PC-9 (cell line): ENCODE data around the gene CCK. TPM values are rescaled to one million over a fixed set of nuclear protein-coding genes. Genes with fewer than 3 reads are reported as not detected.

Source experiments
- BruUV-seq: library from RNA; stranded (reverse); fragments of 400-500 nt; replicated peaks from 2 replicates; lab custom pipeline; 2021; lab: Mats Ljungman, UMichigan
- CTCF ChIA-PET: fragments of 300-600 bp; sonication (Branson Sonifier 250); formaldehyde crosslinking; loops from one replicate; lab custom pipeline; 2022; ENCODE audit warnings: antibody characterized with exemption; lab: Charles Lee
- POLR2A ChIA-PET: fragments of 300-600 bp; sonication (Branson Sonifier 250); formaldehyde crosslinking; loops from one replicate; lab custom pipeline; 2022; ENCODE audit warnings: antibody characterized with exemption; ENCODE audit not compliant: unreplicated experiment; lab: Charles Lee
- DNase-seq, 2 experiments: peaks; one replicate each; pipeline versions ENCODE4 v3.0.0 to v3.0.0-alpha.2; 2015 to 2022; ENCODE audit warnings: mixed read lengths in 1 of 2
- H2AFZ ChIP-seq: fragments of 200-600 bp; sonication (generic); 2 replicates; pipeline ENCODE4 v1.8.1; 2017; ENCODE audit warnings: antibody characterized with exemption
- H3F3A ChIP-seq: fragments of 200-600 bp; sonication (generic); 2 replicates; pipeline ENCODE4 v1.8.1; 2017; ENCODE audit warnings: antibody characterized with exemption, mild to moderate bottlenecking, low read depth; ENCODE audit not compliant: insufficient read depth
- H3K27ac ChIP-seq: fragments of 200-600 bp; sonication (generic); 2 replicates; pipeline ENCODE4 v1.6.1; 2016; ENCODE audit warnings: mixed run types
- H3K27me3 ChIP-seq: fragments of 200-600 bp; sonication (generic); 2 replicates; pipeline ENCODE4 v1.6.1; 2016; ENCODE audit warnings: low read depth, mixed run types; ENCODE audit not compliant: insufficient read depth
- H3K36me3 ChIP-seq: fragments of 200-600 bp; sonication (generic); 2 replicates; pipeline ENCODE4 v1.6.1; 2016; ENCODE audit warnings: low read depth, mixed run types
- H3K4me1 ChIP-seq: fragments of 200-600 bp; sonication (generic); replicated peaks from 2 replicates; pipeline ENCODE4 v1.6.1; 2016; ENCODE audit warnings: mixed run types; ENCODE audit not compliant: insufficient read depth
- H3K4me2 ChIP-seq: fragments of 200-600 bp; sonication (generic); 2 replicates; pipeline ENCODE4 v1.6.1; 2017; ENCODE audit warnings: mixed run types
- H3K4me3 ChIP-seq: fragments of 200-600 bp; sonication (generic); 2 replicates; pipeline ENCODE4 v1.6.1; 2016; ENCODE audit warnings: mixed run types
- H3K79me2 ChIP-seq: fragments of 200-600 bp; sonication (generic); 2 replicates; pipeline ENCODE4 v1.6.1; 2017; ENCODE audit warnings: low read depth, mixed run types
- H3K9me2 ChIP-seq: fragments of 200-600 bp; sonication (generic); 2 replicates; pipeline ENCODE4 v1.8.1; 2017; ENCODE audit warnings: mild to moderate bottlenecking; ENCODE audit not compliant: insufficient read depth
- H3K9me3 ChIP-seq: fragments of 200-600 bp; sonication (generic); 2 replicates; pipeline ENCODE4 v1.8.1; 2016; ENCODE audit warnings: low read depth; ENCODE audit not compliant: insufficient read depth
- H4K20me1 ChIP-seq: fragments of 200-600 bp; sonication (generic); 2 replicates; pipeline ENCODE4 v1.8.1; 2017; ENCODE audit not compliant: insufficient read depth
- EZH2 ChIP-seq: fragments of 200-600 bp; sonication (generic); IDR thresholded peaks from 2 replicates; pipeline ENCODE4 v1.8.0; 2017; ENCODE audit warnings: antibody characterized with exemption, low read depth
- intact Hi-C: fragments of 100-400 bp; cut with micrococcal nuclease; formaldehyde crosslinking; loops from one replicate; pipeline ENCODE4 v1.10.0; 2022; ENCODE audit not compliant: unreplicated experiment
- total RNA-seq: library from RNA; stranded (reverse); gene quantifications from 2 replicates; pipeline ENCODE4 v1.2.3, GENCODE V29; 2021
- TF ChIP-seq, protein P1 (sequence below): fragments of 200-600 bp; sonication (generic); conservative IDR thresholded peaks from 2 replicates; pipeline ENCODE4 v1.6.1; 2017; ENCODE audit warnings: mixed run types, antibody characterized with exemption, mild to moderate bottlenecking, moderate library complexity

The CCK gene
- total RNA-seq, 1 experiment from 2014 or later: 2.7 TPM

DNA sequence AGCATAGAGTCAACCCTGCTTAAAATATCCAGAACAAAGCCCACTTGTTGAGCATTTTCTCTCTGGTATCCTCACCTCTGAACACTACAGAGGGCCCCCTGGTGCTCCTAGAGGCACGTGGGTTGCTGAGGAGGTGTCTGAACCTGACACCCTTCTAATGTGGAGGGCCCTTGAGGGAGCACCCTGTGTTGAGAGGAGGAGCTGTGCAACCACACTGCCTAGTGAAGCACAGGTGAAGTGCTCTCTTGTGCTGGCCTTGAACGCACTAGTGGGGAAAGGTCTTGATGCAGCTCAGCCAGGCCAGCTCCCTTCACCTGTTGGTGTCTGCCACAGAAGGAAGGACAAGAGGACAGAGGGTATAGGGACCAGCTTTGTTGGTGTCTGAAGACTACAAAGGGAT, 51.9 kb downstream of the CCK start:
- Histone ChIP-seq H3K4me2 (no peak overlapping the region), H3K9me2 (no peaks in the 10 kb centered on the region), H2AFZ (no peak overlapping the region), H4K20me1 (no peaks in the 10 kb centered on the region), H3K27me3 (no peaks in the 10 kb centered on the region), H3K4me3 (no peak overlapping the region), H3K79me2 (no peaks in the 10 kb centered on the region), H3K4me1 (no peaks in the 10 kb centered on the region), H3K27ac (no peak overlapping the region), H3K9me3 (no peaks in the 10 kb centered on the region), H3K36me3 (no peaks in the 10 kb centered on the region), H3F3A (no peaks in the 10 kb centered on the region)
- POLR2A ChIA-PET: no interaction called here
- DNase-seq: no peak
- TF ChIP-seq, protein P1, sequence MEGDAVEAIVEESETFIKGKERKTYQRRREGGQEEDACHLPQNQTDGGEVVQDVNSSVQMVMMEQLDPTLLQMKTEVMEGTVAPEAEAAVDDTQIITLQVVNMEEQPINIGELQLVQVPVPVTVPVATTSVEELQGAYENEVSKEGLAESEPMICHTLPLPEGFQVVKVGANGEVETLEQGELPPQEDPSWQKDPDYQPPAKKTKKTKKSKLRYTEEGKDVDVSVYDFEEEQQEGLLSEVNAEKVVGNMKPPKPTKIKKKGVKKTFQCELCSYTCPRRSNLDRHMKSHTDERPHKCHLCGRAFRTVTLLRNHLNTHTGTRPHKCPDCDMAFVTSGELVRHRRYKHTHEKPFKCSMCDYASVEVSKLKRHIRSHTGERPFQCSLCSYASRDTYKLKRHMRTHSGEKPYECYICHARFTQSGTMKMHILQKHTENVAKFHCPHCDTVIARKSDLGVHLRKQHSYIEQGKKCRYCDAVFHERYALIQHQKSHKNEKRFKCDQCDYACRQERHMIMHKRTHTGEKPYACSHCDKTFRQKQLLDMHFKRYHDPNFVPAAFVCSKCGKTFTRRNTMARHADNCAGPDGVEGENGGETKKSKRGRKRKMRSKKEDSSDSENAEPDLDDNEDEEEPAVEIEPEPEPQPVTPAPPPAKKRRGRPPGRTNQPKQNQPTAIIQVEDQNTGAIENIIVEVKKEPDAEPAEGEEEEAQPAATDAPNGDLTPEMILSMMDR: no peak
- TF ChIP-seq EZH2: no peak
- no TSS peak for BruUV-seq
- CTCF ChIA-PET: no interaction called here
- intact Hi-C loops: loop anchor here (10.0 kb wide), 1 partner anchor 1629 kb away; no protein-coding TSS in a partner anchor

GRCh38 chr3:42213417-42213816, 52.6 kb downstream of the CCK start:
- TF ChIP-seq EZH2: no peak
- POLR2A ChIA-PET: no interaction called here
- intact Hi-C loops: loop anchor here (10.0 kb wide), 1 partner anchor 1629 kb away; no protein-coding TSS in a partner anchor
- H3F3A ChIP-seq: no peaks in the 10 kb centered on the region
- no peaks in the 10 kb centered on the region for H4K20me1 ChIP-seq
- H3K27me3 ChIP-seq: no peaks in the 10 kb centered on the region
- no peak overlapping the region for H3K4me2 ChIP-seq
- CTCF ChIA-PET: no interaction called here
- H3K36me3 ChIP-seq: no peaks in the 10 kb centered on the region
- no peaks in the 10 kb centered on the region for H3K79me2 ChIP-seq
- H3K27ac ChIP-seq: no peak overlapping the region
- no peak overlapping the region for H2AFZ ChIP-seq
- no TSS peak for BruUV-seq
- no peaks in the 10 kb centered on the region for H3K9me2 ChIP-seq
- H3K9me3 ChIP-seq: no peaks in the 10 kb centered on the region
- no peak overlapping the region for H3K4me3 ChIP-seq
- DNase-seq: no peak
- H3K4me1 ChIP-seq: no peaks in the 10 kb centered on the region

- no peak for DNase-seq
- Histone ChIP-seq H3K4me3 (no peak overlapping the region), H3K4me1 (no peaks in the 10 kb centered on the region), H3K79me2 (no peaks in the 10 kb centered on the region), H3K9me2 (no peaks in the 10 kb centered on the region), H4K20me1 (no peaks in the 10 kb centered on the region), H3F3A (no peaks in the 10 kb centered on the region), H3K27me3 (no peaks in the 10 kb centered on the region), H3K36me3 (no peaks in the 10 kb centered on the region), H3K27ac (no peak overlapping the region), H3K9me3 (no peaks in the 10 kb centered on the region), H2AFZ (no peak overlapping the region), H3K4me2 (no peak overlapping the region)
- TF ChIP-seq, protein P1: no peak
- TF ChIP-seq EZH2: no peak
- ChIA-PET POLR2A (interaction anchor here (0.7 kb wide), 1 partner anchor 42 kb away, joined by 3 read pairs; no protein-coding TSS in a partner anchor), CTCF (interaction anchor here (0.9 to 1.0 kb wide), 2 partner anchors 16 to 93 kb away, joined by 6 to 7 read pairs; no protein-coding TSS in a partner anchor)
- intact Hi-C loops: loop anchor here (10.0 kb wide), 1 partner anchor 1626 kb away; no protein-coding TSS in a partner anchor
- no TSS peak for BruUV-seq
Measured at GRCh38 chr3:42210726-42211125, 55.3 kb downstream of the CCK start.
